ENCODE measurements around the gene ICE1.
A peak's percentile ranks its signal among the peaks of the same experiment; 100 is the strongest.

Gene ICE1

DNA sequence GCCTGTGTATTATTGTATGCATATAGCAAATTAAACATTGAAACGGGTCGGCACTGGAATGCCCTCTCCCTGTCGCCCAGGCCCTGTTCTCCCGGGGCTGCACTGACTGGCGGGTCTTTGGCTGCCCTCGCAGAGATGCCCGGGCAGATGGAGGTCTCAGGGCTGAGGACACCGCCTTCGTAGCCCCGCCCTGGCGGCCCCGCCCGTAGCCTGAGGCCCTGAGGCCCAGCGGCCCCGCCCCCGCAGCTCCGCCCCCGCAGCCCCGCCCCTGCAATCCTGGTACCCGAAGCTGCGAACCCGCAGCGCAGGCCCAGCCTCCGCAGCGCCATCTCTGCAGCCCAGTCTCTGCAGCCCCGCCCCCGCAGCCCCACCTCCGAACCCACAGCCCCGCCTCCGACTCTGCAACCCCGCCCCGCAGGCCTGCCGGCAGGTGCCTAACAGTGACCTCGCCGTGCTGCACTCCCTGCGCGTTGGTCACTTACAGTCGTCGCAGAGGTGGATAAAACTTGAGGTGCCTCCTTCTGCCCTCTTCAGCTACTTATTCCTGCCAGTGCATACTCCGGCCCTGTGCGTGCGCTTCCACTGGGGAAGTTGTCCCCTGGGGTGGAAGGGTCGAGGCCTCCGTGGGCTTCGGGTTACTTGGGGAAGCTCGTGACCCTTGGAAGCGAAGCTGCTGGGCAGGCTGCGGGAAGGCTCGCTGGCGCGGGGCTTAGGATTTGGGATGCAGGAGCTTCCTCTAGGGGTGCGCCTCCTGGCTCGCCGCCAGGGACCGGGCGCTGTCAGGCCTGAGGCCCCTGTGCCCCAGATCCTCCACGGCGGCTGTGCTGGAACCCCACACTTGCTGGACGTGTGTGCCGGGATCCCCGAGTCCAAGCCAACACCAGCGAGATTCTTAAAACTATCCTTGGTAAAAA lies 72.3 kb downstream of the ICE1 start:
- Histone ChIP-seq H3K27me3 (replicated peaks; ENCODE audit: insufficient read depth, low read length) (no peaks in the 10 kb centered on the region), H3K9me2 (replicated peaks; ENCODE audit: insufficient read depth, low read length) (no peaks in the 10 kb centered on the region), H3K36me3 (replicated peaks; ENCODE audit: insufficient read depth, low read length) (no peaks in the 10 kb centered on the region), H2AFZ (ENCODE audit: low read length) (no peak overlapping the region), H3K27ac (ENCODE audit: low read length) (no peak overlapping the region), H3K9ac (ENCODE audit: low read length) (no peak overlapping the region), H3K4me2 (ENCODE audit: low read depth, low read length) (peak overlapping the region; percentile 35; the same call in 1 of the 2 replicates), H3K4me1 (ENCODE audit: low read length) (no peaks in the 10 kb centered on the region), H4K20me1 (ENCODE audit: insufficient read depth, low read length) (no peaks in the 10 kb centered on the region), H3K79me2 (ENCODE audit: low read length) (no peaks in the 10 kb centered on the region), H3F3A (ENCODE audit: insufficient read depth, low read length) (no peaks in the 10 kb centered on the region), H3K4me3 (ENCODE audit: low read length) (0 out of 2 replicates have a peak overlapping the region, but pooled peaks have one; percentile 11), H3K9me3 (replicated peaks; ENCODE audit: insufficient read depth, low read length) (no peaks in the 10 kb centered on the region)
- DNase-seq, result peak; percentile 70
- no peak for TF ChIP-seq EZH2phosphoT487 (IDR thresholded peaks at IDR 0.05; ENCODE audit: low read length)
- TF ChIP-seq EZH2 (optimal IDR thresholded peaks at IDR 0.05; ENCODE audit: low read depth, low read length), result no peak
- TF ChIP-seq, protein P1, sequence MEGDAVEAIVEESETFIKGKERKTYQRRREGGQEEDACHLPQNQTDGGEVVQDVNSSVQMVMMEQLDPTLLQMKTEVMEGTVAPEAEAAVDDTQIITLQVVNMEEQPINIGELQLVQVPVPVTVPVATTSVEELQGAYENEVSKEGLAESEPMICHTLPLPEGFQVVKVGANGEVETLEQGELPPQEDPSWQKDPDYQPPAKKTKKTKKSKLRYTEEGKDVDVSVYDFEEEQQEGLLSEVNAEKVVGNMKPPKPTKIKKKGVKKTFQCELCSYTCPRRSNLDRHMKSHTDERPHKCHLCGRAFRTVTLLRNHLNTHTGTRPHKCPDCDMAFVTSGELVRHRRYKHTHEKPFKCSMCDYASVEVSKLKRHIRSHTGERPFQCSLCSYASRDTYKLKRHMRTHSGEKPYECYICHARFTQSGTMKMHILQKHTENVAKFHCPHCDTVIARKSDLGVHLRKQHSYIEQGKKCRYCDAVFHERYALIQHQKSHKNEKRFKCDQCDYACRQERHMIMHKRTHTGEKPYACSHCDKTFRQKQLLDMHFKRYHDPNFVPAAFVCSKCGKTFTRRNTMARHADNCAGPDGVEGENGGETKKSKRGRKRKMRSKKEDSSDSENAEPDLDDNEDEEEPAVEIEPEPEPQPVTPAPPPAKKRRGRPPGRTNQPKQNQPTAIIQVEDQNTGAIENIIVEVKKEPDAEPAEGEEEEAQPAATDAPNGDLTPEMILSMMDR (IDR thresholded peaks at IDR 0.05; ENCODE audit: low read length), result no peak

DNA sequence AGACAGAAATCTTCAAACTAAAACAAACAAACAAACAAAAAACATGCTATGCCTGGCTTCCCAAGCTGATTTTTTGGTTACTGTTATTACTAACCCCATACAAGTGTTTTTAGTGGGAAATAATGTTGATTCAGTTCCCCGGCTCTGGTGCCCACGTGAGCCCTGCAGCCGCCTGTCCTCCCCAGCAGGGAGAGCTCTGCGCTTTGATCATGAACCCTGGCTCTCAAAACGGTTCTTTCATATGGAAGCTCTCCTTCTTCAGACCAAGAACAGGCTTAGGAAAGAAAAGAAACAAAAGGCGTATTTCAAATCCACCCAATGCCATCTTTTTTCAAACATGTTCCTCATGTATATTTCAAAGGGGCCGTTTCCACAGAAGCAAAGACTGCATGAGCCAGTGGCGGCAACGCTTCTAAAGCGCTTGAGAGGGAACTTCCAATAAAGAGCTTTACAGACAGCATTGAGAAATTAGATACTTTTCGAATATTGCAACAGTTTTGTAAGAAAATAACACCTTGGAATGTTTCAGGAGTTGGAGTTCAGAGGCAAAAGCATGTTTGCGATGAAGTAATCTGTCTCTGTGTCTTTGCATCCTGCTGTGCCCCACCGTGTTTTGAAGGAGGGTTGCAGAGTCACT lies 74.8 kb downstream of the ICE1 start:
- H3K9me2 ChIP-seq (replicated peaks; ENCODE audit: insufficient read depth, low read length), result no peaks in the 10 kb centered on the region
- no peaks in the 10 kb centered on the region for H3K79me2 ChIP-seq (ENCODE audit: low read length)
- no peaks in the 10 kb centered on the region for H3K36me3 ChIP-seq (replicated peaks; ENCODE audit: insufficient read depth, low read length)
- no peak overlapping the region for H3K4me2 ChIP-seq (ENCODE audit: low read depth, low read length)
- no peaks in the 10 kb centered on the region for H3F3A ChIP-seq (ENCODE audit: insufficient read depth, low read length)
- no peak overlapping the region for H3K27ac ChIP-seq (ENCODE audit: low read length)
- H3K4me1 ChIP-seq (ENCODE audit: low read length), result no peaks in the 10 kb centered on the region
- H3K9me3 ChIP-seq (replicated peaks; ENCODE audit: insufficient read depth, low read length), result no peaks in the 10 kb centered on the region
- no peaks in the 10 kb centered on the region for H4K20me1 ChIP-seq (ENCODE audit: insufficient read depth, low read length)
- no peak overlapping the region for H3K9ac ChIP-seq (ENCODE audit: low read length)
- peak; percentile 64 for DNase-seq
- no peak overlapping the region for H3K4me3 ChIP-seq (ENCODE audit: low read length)
- no peak overlapping the region for H2AFZ ChIP-seq (ENCODE audit: low read length)
- no peaks in the 10 kb centered on the region for H3K27me3 ChIP-seq (replicated peaks; ENCODE audit: insufficient read depth, low read length)
- TF ChIP-seq, protein P1 (IDR thresholded peaks at IDR 0.05; ENCODE audit: low read length), result peak; percentile 84
- TF ChIP-seq EZH2phosphoT487 (IDR thresholded peaks at IDR 0.05; ENCODE audit: low read length) (no peak), EZH2 (optimal IDR thresholded peaks at IDR 0.05; ENCODE audit: low read depth, low read length) (no peak)

DNA sequence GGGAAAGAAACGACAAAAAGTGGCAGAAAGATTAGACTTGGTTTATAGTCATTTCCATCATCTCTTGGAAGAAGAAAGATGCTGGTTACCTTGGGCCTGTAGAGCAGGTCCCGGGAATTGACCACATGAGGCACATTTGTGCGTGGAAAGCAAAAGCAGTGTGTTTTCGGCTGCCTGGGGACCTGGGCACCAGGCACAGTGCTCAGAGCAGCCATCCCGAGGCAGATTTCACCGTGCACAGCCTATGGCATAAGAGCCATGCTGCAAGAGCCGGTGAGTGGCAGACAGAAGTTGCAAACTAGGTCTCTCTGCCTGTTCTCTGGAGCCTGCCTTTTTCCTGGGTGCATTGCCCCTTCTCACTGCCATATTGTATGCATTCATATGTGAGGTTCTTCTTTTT lies 77.0 kb downstream of the ICE1 start:
- Histone ChIP-seq H3K27ac (ENCODE audit: low read length) (no peak overlapping the region), H3K9ac (ENCODE audit: low read length) (no peak overlapping the region), H4K20me1 (ENCODE audit: insufficient read depth, low read length) (no peaks in the 10 kb centered on the region), H2AFZ (ENCODE audit: low read length) (no peak overlapping the region), H3K4me3 (ENCODE audit: low read length) (no peak overlapping the region), H3K9me3 (replicated peaks; ENCODE audit: insufficient read depth, low read length) (no peaks in the 10 kb centered on the region), H3K4me1 (ENCODE audit: low read length) (no peaks in the 10 kb centered on the region), H3K27me3 (replicated peaks; ENCODE audit: insufficient read depth, low read length) (no peaks in the 10 kb centered on the region), H3F3A (ENCODE audit: insufficient read depth, low read length) (no peaks in the 10 kb centered on the region), H3K79me2 (ENCODE audit: low read length) (no peaks in the 10 kb centered on the region), H3K4me2 (ENCODE audit: low read depth, low read length) (no peak overlapping the region), H3K36me3 (replicated peaks; ENCODE audit: insufficient read depth, low read length) (no peaks in the 10 kb centered on the region), H3K9me2 (replicated peaks; ENCODE audit: insufficient read depth, low read length) (no peaks in the 10 kb centered on the region)
- no peak for DNase-seq
- TF ChIP-seq, protein P1 (IDR thresholded peaks at IDR 0.05; ENCODE audit: low read length), result no peak
- no peak for TF ChIP-seq EZH2 (optimal IDR thresholded peaks at IDR 0.05; ENCODE audit: low read depth, low read length)
- TF ChIP-seq EZH2phosphoT487 (IDR thresholded peaks at IDR 0.05; ENCODE audit: low read length), result no peak

Measured in MM.1S (cell line).